ENCODE results near the gene DYSF. TPM values are rescaled to one million over a fixed set of nuclear protein-coding genes. Genes with fewer than 3 reads are reported as not detected.
A peak's percentile ranks its signal among the peaks of the same experiment; 100 is the strongest.

DYSF gene
- total RNA-seq, 1 experiment from 2014 or later = 2.2 TPM

DNA sequence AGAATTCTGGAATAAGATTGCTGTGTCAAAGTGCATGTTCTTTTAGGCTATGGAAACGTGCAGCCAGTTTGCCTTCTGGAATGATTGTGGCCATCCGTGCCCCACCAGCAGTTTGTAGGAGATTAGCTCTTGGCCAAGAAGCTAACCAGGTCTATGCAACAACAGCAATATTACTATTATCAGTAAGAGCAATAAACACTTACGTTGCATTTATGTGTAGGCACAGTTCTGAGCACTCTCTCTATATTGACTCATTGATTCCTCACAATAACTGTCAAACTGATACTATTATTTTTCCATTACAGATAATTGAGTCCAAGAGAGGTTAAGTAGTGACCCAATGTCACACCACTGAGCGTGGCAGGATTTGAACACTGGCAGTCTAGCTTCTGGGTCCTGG lies 186.4 kb downstream of the DYSF start:
- H3K36me3 ChIP-seq (ENCODE audit: control insufficient read depth, insufficient read depth, low read length) = no peaks in the 10 kb centered on the region
- H3K4me1 ChIP-seq = no peaks in the 10 kb centered on the region
- intact Hi-C loops (cut with micrococcal nuclease; ENCODE audit: unreplicated experiment) = no loop called here
- H3K36me3 Mint-ChIP-seq (ENCODE audit: insufficient read depth, unreplicated experiment) = no peaks in the 10 kb centered on the region
- H3K4me1 Mint-ChIP-seq (ENCODE audit: low read depth, unreplicated experiment) = no peaks in the 10 kb centered on the region
- H3K4me3 Mint-ChIP-seq (ENCODE audit: unreplicated experiment) = no peak overlapping the region
- H3K27ac Mint-ChIP-seq (ENCODE audit: unreplicated experiment) = no peak overlapping the region
- ChIA-PET CTCF (no interaction called here), POLR2A (no interaction called here)
- peaks cover 4% of the 10 kb centered on the region for H3K27me3 Mint-ChIP-seq (ENCODE audit: insufficient read depth, unreplicated experiment)
- BruUV-seq (replicated peaks) = no TSS peak
- H3K4me3 ChIP-seq (ENCODE audit: low read depth, low read length) = no peak overlapping the region
- TF ChIP-seq, protein P1, sequence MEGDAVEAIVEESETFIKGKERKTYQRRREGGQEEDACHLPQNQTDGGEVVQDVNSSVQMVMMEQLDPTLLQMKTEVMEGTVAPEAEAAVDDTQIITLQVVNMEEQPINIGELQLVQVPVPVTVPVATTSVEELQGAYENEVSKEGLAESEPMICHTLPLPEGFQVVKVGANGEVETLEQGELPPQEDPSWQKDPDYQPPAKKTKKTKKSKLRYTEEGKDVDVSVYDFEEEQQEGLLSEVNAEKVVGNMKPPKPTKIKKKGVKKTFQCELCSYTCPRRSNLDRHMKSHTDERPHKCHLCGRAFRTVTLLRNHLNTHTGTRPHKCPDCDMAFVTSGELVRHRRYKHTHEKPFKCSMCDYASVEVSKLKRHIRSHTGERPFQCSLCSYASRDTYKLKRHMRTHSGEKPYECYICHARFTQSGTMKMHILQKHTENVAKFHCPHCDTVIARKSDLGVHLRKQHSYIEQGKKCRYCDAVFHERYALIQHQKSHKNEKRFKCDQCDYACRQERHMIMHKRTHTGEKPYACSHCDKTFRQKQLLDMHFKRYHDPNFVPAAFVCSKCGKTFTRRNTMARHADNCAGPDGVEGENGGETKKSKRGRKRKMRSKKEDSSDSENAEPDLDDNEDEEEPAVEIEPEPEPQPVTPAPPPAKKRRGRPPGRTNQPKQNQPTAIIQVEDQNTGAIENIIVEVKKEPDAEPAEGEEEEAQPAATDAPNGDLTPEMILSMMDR (IDR thresholded peaks at IDR 0.05; ENCODE audit: insufficient read depth in 1 of 2, low read depth in 1 of 2, low read length in 1 of 2, severe bottlenecking in 1 of 2, unreplicated experiment in 1 of 2) = no peak
- no peaks in the 10 kb centered on the region for H3K9me3 Mint-ChIP-seq (ENCODE audit: unreplicated experiment)
- no peaks in the 10 kb centered on the region for H3K27me3 ChIP-seq (replicated peaks; ENCODE audit: control insufficient read depth, insufficient read depth, low read length)
- no peaks in the 10 kb centered on the region for H3K9me3 ChIP-seq
- DNase-seq = no peak

DNA sequence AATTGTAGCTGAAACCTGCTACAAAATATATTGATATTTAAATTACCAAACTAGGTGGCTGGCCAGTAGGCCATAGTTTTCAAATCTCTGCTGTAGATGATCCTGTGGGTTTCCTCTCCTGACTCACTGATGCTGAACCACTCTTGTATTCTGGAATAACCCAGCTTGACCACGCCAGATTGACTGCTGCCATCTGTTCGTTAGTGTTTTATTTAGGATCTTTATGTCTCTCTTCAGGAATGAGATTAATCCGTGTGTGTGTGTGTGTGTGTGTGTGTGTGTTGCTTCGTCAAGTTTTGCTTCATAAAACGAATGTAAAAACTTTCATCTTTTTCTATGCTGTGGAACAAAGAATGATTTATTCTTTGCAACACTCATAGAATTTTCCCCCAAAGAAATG lies 187.1 kb downstream of the DYSF start:
- no TSS peak for BruUV-seq (replicated peaks)
- Histone ChIP-seq H3K36me3 (ENCODE audit: control insufficient read depth, insufficient read depth, low read length) (no peaks in the 10 kb centered on the region), H3K9me3 (no peaks in the 10 kb centered on the region), H3K4me3 (ENCODE audit: low read depth, low read length) (no peak overlapping the region), H3K27me3 (replicated peaks; ENCODE audit: control insufficient read depth, insufficient read depth, low read length) (no peaks in the 10 kb centered on the region), H3K4me1 (no peaks in the 10 kb centered on the region)
- no peak for DNase-seq
- ChIA-PET CTCF (no interaction called here), POLR2A (no interaction called here)
- Mint-ChIP-seq H3K4me3 (ENCODE audit: unreplicated experiment) (no peak overlapping the region), H3K4me1 (ENCODE audit: low read depth, unreplicated experiment) (no peaks in the 10 kb centered on the region), H3K36me3 (ENCODE audit: insufficient read depth, unreplicated experiment) (no peaks in the 10 kb centered on the region), H3K27me3 (ENCODE audit: insufficient read depth, unreplicated experiment) (peaks cover 4% of the 10 kb centered on the region), H3K9me3 (ENCODE audit: unreplicated experiment) (no peaks in the 10 kb centered on the region), H3K27ac (ENCODE audit: unreplicated experiment) (no peak overlapping the region)
- TF ChIP-seq, protein P1 (IDR thresholded peaks at IDR 0.05; ENCODE audit: insufficient read depth in 1 of 2, low read depth in 1 of 2, low read length in 1 of 2, severe bottlenecking in 1 of 2, unreplicated experiment in 1 of 2) = no peak
- intact Hi-C loops (cut with micrococcal nuclease; ENCODE audit: unreplicated experiment) = no loop called here

DNA sequence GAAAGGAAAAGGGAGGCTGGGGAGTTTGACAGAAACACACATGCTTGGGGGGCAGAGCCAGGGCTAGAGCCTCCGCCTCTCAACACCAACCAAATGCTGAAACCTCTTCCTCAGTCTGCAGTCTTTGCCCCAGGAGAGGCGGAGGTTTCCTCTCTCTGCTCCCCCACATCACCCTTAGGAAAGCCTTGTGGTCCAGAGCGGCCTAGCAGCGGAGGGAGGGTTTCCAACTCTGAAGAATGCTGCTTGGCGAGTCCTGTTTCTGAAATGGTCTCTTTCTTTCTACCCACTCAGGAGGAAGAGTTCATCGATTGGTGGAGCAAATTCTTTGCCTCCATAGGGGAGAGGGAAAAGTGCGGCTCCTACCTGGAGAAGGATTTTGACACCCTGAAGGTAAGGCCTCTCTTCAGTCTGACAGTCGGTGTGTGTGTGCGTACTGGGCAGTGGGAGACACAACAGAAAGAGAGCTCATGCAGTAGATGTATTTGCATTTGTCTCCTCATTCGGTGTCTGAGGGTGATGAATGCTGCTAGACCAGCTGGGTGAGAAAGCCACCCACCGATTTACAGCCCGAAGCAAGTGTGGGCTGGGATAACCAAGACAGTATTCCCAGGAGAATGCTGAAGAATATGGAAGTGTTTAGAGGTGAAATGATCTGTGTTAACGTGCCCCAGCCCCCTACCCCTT lies 190.5 kb downstream of the DYSF start:
- Histone ChIP-seq H3K4me3 (ENCODE audit: low read depth, low read length) (no peak overlapping the region), H3K4me1 (no peaks in the 10 kb centered on the region), H3K36me3 (ENCODE audit: control insufficient read depth, insufficient read depth, low read length) (no peaks in the 10 kb centered on the region), H3K27me3 (replicated peaks; ENCODE audit: control insufficient read depth, insufficient read depth, low read length) (no peaks in the 10 kb centered on the region), H3K9me3 (no peaks in the 10 kb centered on the region)
- CTCF ChIA-PET = no interaction called here
- H3K36me3 Mint-ChIP-seq (ENCODE audit: insufficient read depth, unreplicated experiment) = no peaks in the 10 kb centered on the region
- peak in 1 of 2 experiments; percentile 36 for DNase-seq
- no peak overlapping the region for H3K4me3 Mint-ChIP-seq (ENCODE audit: unreplicated experiment)
- POLR2A ChIA-PET = no interaction called here
- BruUV-seq (replicated peaks) = no TSS peak
- H3K27me3 Mint-ChIP-seq (ENCODE audit: insufficient read depth, unreplicated experiment) = peaks cover 10% of the 10 kb centered on the region
- intact Hi-C loops (cut with micrococcal nuclease; ENCODE audit: unreplicated experiment) = no loop called here
- no peak overlapping the region for H3K27ac Mint-ChIP-seq (ENCODE audit: unreplicated experiment)
- peaks cover 11% of the 10 kb centered on the region for H3K9me3 Mint-ChIP-seq (ENCODE audit: unreplicated experiment)
- no peaks in the 10 kb centered on the region for H3K4me1 Mint-ChIP-seq (ENCODE audit: low read depth, unreplicated experiment)
- TF ChIP-seq, protein P1 (IDR thresholded peaks at IDR 0.05; ENCODE audit: insufficient read depth in 1 of 2, low read depth in 1 of 2, low read length in 1 of 2, severe bottlenecking in 1 of 2, unreplicated experiment in 1 of 2) = no peak

Data from Caco-2 (cell line).